Glutamatergic neuron (in vitro differentiated cells): Measurements from ENCODE around the gene CRYBG2. TPM values are rescaled to one million over a fixed set of nuclear protein-coding genes. Genes with fewer than 3 reads are reported as not detected.
A peak's percentile ranks its signal among the peaks of the same experiment; 100 is the strongest.

ENCODE experiments used
- DNase-seq: peaks from one replicate; pipeline ENCODE4 v3.0.0; 2022
- H3K27ac Mint-ChIP-seq: one replicate; pipeline ENCODE4 v1.8.0; 2020; ENCODE audit warnings: mild to moderate bottlenecking, mixed read lengths, inconsistent platforms; ENCODE audit not compliant: unreplicated experiment
- H3K27me3 Mint-ChIP-seq: one replicate; pipeline ENCODE4 v1.8.0; 2020; ENCODE audit warnings: mild to moderate bottlenecking, moderate library complexity, mixed read lengths, inconsistent platforms; ENCODE audit not compliant: unreplicated experiment
- H3K36me3 Mint-ChIP-seq: one replicate; pipeline ENCODE4 v1.8.0; 2020; ENCODE audit warnings: mild to moderate bottlenecking, mixed read lengths, inconsistent platforms; ENCODE audit not compliant: unreplicated experiment
- H3K4me1 Mint-ChIP-seq: one replicate; pipeline ENCODE4 v1.8.0; 2020; ENCODE audit warnings: mild to moderate bottlenecking, low read depth, mixed read lengths, inconsistent platforms; ENCODE audit not compliant: unreplicated experiment
- H3K4me3 Mint-ChIP-seq: one replicate; pipeline ENCODE4 v1.8.0; 2020; ENCODE audit warnings: mild to moderate bottlenecking, mixed read lengths, inconsistent platforms; ENCODE audit not compliant: unreplicated experiment
- H3K9me3 Mint-ChIP-seq: one replicate; pipeline ENCODE4 v1.8.0; 2020; ENCODE audit warnings: mild to moderate bottlenecking, moderate library complexity, mixed read lengths, inconsistent platforms; ENCODE audit not compliant: unreplicated experiment
- total RNA-seq: library from RNA; stranded (reverse); fragmentation: NEBNext Ultra II Directional; extraction: Animal tissue kit (Norgen Biotek cat#: 25700); gene quantifications from one replicate; pipeline ENCODE4 v1.2.1, GENCODE V29; 2021; ENCODE audit not compliant: unreplicated experiment
- TF ChIP-seq, protein P1 (sequence below): fragments of 200-600 bp; sonication (generic); IDR thresholded peaks from one replicate; pipeline ENCODE4 v1.5.0; 2021; ENCODE audit not compliant: partially characterized antibody, unreplicated experiment

The CRYBG2 gene
- total RNA-seq, 1 donor from 2014 or later = 2.2 TPM

- Mint-ChIP-seq H3K4me1 (peaks cover 51% of the 10 kb centered on the region), H3K4me3 (peak overlapping the region; percentile 92), H3K27me3 (peaks cover 15% of the 10 kb centered on the region), H3K27ac (peak overlapping the region; percentile 85), H3K36me3 (no peaks in the 10 kb centered on the region), H3K9me3 (peaks cover 6% of the 10 kb centered on the region)
- no peak for DNase-seq
- TF ChIP-seq, protein P1, sequence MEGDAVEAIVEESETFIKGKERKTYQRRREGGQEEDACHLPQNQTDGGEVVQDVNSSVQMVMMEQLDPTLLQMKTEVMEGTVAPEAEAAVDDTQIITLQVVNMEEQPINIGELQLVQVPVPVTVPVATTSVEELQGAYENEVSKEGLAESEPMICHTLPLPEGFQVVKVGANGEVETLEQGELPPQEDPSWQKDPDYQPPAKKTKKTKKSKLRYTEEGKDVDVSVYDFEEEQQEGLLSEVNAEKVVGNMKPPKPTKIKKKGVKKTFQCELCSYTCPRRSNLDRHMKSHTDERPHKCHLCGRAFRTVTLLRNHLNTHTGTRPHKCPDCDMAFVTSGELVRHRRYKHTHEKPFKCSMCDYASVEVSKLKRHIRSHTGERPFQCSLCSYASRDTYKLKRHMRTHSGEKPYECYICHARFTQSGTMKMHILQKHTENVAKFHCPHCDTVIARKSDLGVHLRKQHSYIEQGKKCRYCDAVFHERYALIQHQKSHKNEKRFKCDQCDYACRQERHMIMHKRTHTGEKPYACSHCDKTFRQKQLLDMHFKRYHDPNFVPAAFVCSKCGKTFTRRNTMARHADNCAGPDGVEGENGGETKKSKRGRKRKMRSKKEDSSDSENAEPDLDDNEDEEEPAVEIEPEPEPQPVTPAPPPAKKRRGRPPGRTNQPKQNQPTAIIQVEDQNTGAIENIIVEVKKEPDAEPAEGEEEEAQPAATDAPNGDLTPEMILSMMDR = no peak
Measured at GRCh38 chr1:26281091-26281958, 72.6 kb downstream of the CRYBG2 start.

DNA sequence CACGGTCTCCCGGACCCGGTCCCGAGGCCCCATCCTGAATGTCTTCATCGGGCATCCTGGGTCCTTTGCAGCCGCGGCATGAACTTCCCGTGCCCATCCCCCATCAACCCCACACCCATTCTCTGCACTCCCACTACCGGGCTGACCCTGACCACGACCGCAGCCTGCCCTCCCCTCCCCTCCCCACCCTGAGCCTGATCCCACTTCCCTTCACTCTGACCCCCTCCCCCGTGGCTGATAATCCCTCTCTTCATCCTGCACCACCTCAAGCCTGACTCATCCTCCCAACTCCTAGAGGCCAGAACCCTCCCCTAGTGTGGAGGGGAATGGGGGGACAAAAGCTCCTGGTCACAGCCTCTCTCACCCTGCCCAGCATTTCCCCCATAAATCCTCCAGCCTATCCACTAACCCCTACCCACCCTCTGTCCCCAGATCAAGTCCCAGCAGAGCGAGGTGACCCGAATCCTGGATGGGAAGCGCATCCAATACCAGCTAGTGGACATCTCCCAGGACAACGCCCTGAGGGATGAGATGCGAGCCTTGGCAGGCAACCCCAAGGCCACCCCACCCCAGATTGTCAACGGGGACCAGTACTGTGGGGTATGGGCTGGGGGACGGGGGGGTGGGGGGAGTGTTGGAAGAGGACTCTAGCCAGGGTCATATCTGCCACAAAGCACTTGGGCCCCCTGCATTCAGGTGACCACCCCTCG is 73.4 kb downstream of the CRYBG2 start:
- Mint-ChIP-seq H3K4me3 (peak overlapping the region; percentile 92), H3K27ac (peak overlapping the region; percentile 87), H3K9me3 (peaks cover 6% of the 10 kb centered on the region), H3K27me3 (peaks cover 15% of the 10 kb centered on the region), H3K4me1 (peaks cover 52% of the 10 kb centered on the region), H3K36me3 (no peaks in the 10 kb centered on the region)
- TF ChIP-seq, protein P1 = no peak
- peak; percentile 44 for DNase-seq

DNA sequence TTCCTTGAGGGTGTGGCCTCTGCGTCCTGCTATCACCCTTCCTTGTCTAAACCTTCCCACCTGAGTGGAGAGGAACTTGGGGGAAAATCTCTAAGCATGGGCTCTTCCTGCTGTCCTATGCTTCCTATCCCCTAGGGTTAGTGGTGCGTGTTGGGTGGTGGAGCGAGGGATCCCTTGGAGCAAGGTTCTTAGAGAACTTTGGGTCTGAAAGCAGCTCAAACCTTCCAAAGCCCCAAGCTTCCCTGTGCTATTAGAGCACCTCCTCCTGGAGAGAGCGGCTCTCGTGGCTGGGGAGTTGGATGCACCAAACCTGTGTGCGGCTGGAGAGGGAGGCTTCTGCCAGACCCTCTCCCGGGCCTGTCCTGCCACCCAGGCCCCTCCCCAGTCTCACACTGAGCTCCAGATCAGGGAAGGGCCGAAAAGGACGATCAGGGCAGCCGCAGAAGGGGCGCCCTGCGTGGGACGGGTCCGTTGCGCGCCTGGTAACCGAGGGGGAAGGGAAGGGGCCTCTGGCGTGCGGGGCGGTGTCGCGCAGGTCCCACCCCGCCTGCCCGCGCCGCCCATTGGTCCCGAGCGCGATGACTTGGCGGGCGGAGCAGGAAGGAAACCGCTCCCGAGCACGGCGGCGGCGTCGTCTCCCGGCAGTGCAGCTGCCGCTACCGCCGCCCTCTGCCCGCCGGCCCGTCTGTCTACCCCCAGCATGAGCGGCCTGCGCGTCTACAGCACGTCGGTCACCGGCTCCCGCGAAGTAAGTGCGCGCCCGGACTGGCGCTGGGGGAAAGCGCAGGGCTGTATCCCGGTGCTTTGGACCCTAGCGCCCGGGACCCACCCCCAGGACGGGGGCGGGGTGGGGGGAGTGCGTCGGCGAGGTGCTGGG is 74.2 kb downstream of the CRYBG2 start, which contains the start of gene SH3BGRL3:
Gene SH3BGRL3, plus strand, starts transcription at position 631 of the 877 bp plus-strand sequence. Its CDS starts 70 bp downstream, at position 701.
- DNase-seq = peak; percentile 89
- Mint-ChIP-seq H3K27me3 (peaks cover 13% of the 10 kb centered on the region), H3K4me3 (peak within 1 kb of the TSS; percentile 92), H3K4me1 (peaks cover 48% of the 10 kb centered on the region), H3K36me3 (no peaks in the 10 kb centered on the region), H3K27ac (peak within 1 kb of the TSS; percentile 97), H3K9me3 (peaks cover 4% of the 10 kb centered on the region)
- TF ChIP-seq, protein P1 = no peak

DNA sequence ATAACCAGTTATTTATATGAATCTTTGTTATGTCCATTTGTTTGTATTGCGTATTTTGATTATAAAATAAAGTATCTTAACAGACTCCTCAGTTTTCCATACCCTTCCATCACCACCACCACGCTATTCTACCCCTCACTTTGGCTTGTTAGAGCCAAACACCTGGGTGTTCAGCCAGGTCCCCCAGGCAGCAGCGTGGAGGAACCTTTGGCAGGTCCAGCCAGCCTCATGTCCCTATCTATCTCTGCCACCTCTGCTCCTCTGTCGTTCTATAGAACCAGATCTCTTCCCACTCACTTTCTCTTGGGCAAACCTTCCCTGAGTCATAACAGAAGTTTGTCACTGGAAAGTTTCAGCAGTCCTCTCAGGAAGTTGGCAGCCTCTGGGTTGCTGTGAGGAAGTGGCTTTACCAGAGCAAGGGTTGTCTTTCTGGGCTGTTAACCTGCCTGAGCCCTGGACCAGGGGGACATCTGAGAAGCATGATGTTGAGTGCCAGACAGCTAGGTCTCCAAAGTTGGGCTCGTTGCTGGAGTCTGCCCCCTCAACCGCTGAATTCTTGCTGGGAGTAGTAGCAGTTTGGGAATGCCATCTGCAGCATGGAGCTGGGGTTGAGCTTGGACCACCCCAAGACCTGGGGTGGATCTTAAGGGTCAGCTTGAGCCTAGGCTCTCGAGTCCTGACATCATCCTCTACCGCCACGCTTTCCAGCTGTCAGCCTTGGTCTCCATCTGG is 75.0 kb downstream of the CRYBG2 start:
- TF ChIP-seq, protein P1 = no peak
- peak overlapping the region; percentile 86 for H3K4me3 Mint-ChIP-seq
- peaks cover 12% of the 10 kb centered on the region for H3K27me3 Mint-ChIP-seq
- no peaks in the 10 kb centered on the region for H3K36me3 Mint-ChIP-seq
- H3K4me1 Mint-ChIP-seq = peaks cover 45% of the 10 kb centered on the region
- peak; percentile 45 for DNase-seq
- H3K27ac Mint-ChIP-seq = peak overlapping the region; percentile 97
- peaks cover 4% of the 10 kb centered on the region for H3K9me3 Mint-ChIP-seq
